HepG2 (cell line): Measurements from ENCODE around the gene PRM2. TPM values are rescaled to one million over a fixed set of nuclear protein-coding genes. Genes with fewer than 3 reads are reported as not detected.

Experiments
- ATF6 ChIP-seq: sonication (generic); formaldehyde crosslinking; conservative IDR thresholded peaks from 2 replicates; pipeline ENCODE4 v1.4.0; 2020; ENCODE audit warnings: missing genetic modification reagents
- HIC2 ChIP-seq: sonication (generic); formaldehyde crosslinking; IDR thresholded peaks from 2 replicates; pipeline ENCODE4 v1.9.0; 2022; ENCODE audit warnings: low read depth, missing genetic modification reagents
- PRDM10 ChIP-seq: sonication (generic); formaldehyde crosslinking; IDR thresholded peaks from 2 replicates; pipeline ENCODE4 v1.4.0; 2020; ENCODE audit warnings: low read depth, missing genetic modification reagents
- RARG ChIP-seq: sonication (generic); formaldehyde crosslinking; IDR thresholded peaks from 2 replicates; pipeline ENCODE4 v1.4.0; 2020; ENCODE audit warnings: low read depth, mild to moderate bottlenecking, missing genetic modification reagents
- ZFP36 ChIP-seq: fragments of 150-350 bp; IDR thresholded peaks from 2 replicates; pipeline ENCODE4 v1.6.1; 2018; ENCODE audit warnings: borderline replicate concordance, low read length, low read depth; ENCODE audit not compliant: partially characterized antibody
- ZSCAN29 ChIP-seq: sonication (generic); formaldehyde crosslinking; conservative IDR thresholded peaks from 2 replicates; pipeline ENCODE4 v1.4.0; 2020; ENCODE audit warnings: mild to moderate bottlenecking, missing genetic modification reagents
- polyA plus RNA-seq, 8 experiments: library from polyadenylated mRNA; depleted of rRNA in 3 of 8; stranded (reverse) in 7 of 8; unstranded in 1 of 8; fragments of >200 nt; fragmentation: Illumina TruSeq in 4 of 8; extraction: Trizol in 4 of 8; gene quantifications; 2 replicates each; pipeline versions ENCODE4 v1.2.1 to v1.2.3, GENCODE V29; 2011 to 2016; ENCODE audit warnings: low read depth in 4 of 8, missing spikeins in 1 of 8, mixed read lengths in 1 of 8; ENCODE audit not compliant: insufficient read depth in 1 of 8
- total RNA-seq, 5 experiments: library from RNA; depleted of rRNA; stranded (reverse); fragments of >200 nt; fragmentation: Illumina TruSeq; extraction: Trizol; gene quantifications; 2 replicates each; pipeline ENCODE4 v1.2.3, GENCODE V29; 2016; ENCODE audit warnings: low read depth in 1 of 5

Gene PRM2
- total and polyA plus RNA-seq, 2 of the 13 experiments (the other 11 are each of a cell fraction or from before 2014, with no cell fraction given): 0.54 TPM; not detected in 1

- TF ChIP-seq ZSCAN29 (peak; percentile 40; the same call in 1 of the 2 replicates), RARG (CRISPR knock-in tag) (no peak), ZFP36 (no peak), HIC2 (CRISPR knock-in tag) (no peak), PRDM10 (no peak), ATF6 (CRISPR knock-in tag) (no peak)
Measured at GRCh38 chr16:11280616-11281522, 4.6 kb upstream of the PRM2 start, which contains the start of gene PRM1 (continued).
